Inferior parietal cortex (tissue), 1 donor: Measurements from ENCODE around the gene UBE2Q1.

Experiments used
- DNase-seq: peaks from one replicate; pipeline ENCODE4 v3.0.0-alpha.2; 2016; ENCODE audit errors: extremely low spot score

The UBE2Q1 gene

DNA sequence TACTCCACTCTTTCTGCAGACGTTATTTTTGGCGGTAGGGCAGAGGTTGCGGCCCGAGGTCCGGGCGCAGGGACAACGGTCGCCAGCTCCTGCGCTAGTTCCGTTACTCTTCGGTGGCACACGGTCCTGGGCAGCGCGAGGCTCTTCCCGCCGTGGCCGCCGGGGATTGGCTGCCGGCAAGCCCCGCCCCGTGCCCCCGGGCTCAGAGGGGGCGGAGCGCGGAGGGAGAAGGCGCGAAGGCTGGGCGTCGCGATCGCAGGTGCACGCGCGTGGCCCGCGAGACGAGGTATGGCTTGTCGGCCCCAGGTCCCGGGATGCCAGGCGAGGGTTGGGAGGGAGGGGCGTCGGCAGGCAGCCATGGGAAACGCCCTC is 55.7 kb downstream of the UBE2Q1 start:
- DNase-seq = no peak

DNA sequence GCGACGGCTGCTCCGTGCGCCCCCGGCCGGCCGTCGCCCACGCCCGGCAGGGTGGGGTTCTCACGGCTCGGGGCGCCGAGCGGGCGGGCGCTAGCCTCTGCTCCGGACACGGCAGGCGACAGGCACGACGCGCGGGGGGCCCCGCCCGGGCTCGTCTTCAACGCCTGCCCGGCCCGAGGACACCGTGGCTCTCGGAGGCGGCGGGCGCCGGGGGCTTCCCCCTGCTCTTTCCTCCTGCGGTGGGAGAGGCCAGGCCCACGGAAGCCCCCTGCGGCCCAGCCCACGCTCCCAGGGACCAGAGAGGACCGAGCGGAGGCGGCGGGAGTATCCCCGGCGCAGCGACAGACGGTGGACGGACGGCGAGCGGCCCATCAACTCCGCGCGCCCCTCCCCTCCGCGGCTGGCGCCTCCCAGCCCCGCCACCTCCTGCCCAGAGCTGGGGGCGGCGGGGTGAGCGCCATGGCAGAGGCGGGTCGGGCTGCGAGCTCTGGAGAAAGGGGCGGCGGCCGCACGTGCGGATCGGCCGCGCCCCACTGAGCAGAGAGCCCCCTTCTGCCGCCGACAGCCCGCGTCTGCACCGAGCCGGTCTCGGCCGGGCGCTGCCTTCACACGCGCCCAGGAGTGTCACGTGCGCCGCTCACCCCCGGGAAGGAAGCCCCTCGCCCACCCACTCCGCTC is 56.3 kb downstream of the UBE2Q1 start, which contains the start of the genes SHE and TDRD10:
Gene SHE, minus strand, starts transcription at position 347 of the 678 bp plus-strand sequence. CDS start 386 bp downstream, outside the sequence.
Gene TDRD10, plus strand, starts transcription at position 154 of the 678 bp plus-strand sequence. CDS start 4,685 bp downstream, outside the sequence.
- DNase-seq = no peak

DNA sequence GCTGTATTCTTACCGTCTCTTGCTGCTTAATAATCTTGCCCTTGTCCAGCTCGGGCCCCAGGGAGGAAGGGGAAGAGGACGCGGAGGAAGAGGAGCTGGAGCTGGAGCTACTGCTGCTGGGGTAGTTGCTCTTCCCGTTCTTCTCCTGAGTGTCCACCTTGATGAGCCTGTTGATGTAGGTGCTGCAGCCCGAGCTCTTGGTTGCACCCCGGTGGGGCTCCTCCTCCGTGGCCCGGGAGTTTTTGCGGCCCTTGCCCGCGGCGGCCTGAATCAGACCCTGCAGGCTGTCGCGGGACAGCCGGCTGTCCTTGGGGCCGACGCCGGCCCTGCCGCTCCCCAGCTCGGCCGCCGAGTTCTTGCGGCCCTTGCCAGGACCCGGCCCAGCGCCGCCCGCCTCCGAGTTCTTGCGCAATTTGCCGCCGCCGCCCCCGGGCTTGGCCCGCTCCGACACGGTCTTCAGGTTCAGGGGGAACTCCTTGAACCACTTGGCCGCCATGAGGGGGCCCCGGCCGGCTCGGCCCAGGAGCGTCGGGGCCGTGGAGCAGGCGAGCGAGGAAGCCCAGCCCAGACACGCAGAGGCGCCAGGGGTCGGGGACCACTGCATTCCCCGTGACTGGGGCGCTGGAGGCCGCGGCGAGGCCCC is 56.9 kb downstream of the UBE2Q1 start:
- DNase-seq = no peak

DNA sequence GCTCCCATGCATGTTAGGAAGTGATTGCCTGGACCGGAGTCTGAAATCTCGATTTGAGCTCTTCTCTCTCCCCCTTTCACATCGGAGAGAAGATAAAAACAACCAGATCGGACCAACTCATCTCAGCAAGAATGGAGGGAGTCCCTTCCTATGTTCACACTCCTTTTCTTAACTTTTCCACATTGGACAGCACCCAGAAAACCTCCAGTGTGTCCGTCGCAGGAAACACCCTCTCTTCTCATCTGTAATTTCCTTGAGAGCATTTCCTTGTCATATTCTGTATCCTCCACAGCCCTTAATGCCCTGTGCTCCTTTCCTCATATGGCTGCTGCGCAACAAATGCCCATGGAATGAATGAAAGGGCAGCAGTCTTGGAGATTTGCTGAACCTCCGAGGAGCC is 57.9 kb downstream of the UBE2Q1 start:
- no peak for DNase-seq

DNA sequence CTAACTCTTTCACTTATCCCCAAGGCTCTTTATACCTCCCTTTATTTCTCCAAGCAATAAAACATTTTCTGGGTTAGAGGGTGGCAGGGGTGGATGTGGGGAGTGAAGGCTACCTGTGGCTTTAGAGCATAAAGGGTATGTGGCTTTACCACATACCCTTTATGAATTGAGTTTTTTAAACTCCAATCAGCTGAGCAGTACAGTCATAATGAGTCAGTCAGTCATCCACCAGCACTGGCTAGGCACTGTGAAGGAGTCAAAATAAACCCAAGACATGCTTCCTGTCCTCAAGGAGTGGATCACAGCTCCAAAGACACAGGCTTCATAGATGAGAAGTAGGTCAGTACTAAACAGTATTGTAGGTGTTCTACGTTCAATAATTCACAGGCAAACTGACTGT is 59.0 kb downstream of the UBE2Q1 start:
- no peak for DNase-seq
